Measurements from ENCODE around the gene OPRL1.
A peak's percentile ranks its signal among the peaks of the same experiment; 100 is the strongest.

Gene OPRL1

GRCh38 chr20:64072498-64073063 lies 7.3 kb upstream of the OPRL1 start:
- no peak for DNase-seq

DNA sequence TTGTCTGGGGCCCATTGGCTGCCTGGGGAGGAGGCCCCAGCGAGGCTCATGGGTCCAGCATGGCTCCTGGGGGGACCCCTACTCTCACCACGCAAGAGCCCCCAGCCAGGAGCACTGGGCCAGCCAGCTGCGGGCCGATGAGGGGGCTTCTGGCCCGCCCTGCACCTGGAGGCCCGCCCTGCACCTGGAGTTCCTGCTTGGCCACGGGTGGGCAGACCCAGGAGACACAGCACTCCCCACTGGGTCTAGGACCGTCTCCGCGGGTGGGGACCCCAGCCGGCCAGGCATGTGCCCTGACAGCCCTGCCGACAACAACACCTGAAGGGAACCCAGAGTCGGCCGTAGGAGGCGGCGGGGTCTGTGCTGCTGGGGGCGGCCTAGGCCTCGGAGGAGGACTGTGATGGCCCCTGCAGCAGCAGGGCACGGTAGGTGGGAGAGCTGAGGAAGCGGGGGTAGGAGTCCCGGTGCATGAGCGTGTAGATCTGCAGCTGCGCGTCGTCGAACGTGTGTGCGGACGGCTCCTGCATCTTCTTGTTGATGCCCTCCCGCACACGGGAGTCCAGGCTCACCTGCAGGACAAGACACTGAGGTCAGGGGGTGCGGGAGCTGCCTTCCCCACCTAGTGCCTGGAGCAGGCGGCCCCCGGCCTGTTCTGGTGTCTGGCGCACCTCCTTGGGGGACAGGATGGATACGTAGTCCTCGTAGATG lies 6.3 kb upstream of the OPRL1 start:
- DNase-seq = no peak

DNA sequence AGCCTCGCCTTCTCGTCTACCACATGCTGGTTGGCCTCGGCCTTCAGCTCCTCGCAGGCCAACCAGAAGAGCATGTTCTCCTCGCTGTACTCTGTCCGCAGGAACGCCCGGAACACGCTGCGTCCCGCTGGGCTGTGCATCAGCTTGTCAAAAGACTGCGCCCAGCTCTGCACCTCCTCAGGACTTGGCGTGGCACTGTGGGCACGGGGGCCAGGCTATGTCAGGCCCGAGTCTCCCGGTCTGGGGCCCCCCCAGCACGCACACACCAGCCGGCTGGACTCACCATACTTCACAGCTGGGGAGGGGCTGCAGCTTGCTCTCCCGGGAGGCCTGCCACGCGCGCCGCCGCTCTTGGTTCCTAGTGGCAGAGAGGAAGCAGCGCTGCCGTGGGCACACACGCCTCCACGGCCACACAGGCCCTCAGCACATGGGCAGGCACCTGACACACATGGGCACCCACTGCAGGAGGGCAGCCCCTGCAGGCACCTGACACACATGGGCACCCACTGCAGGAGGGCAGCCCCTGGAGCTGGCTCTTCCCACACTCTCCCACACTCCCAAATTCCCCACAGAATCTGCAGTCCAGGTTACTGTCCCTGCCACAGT lies 5.6 kb upstream of the OPRL1 start:
- no peak for DNase-seq

DNA sequence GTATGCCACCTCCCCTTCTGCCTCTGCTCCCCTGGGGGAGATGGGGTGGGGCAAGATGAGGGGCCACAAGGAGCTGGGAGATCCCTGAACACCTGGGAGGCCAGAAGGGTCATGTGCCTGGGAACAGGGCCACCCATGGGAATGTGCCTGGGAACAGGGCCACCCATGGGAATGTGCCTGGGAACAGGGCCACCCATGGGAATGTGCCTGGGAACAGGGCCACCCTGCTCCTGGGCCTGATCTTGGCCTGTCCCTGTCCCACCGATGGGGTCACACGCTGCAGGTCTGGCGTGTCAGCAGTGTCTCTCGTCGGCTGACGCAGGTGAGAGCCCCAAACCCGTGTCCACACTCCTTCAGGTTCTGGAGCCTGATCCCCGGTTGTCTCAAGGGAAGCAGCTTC lies 4.9 kb upstream of the OPRL1 start:
- DNase-seq = no peak

- DNase-seq = no peak
Observed at GRCh38 chr20:64075556-64075955, 4.3 kb upstream of the OPRL1 start.

- no peak for DNase-seq
Observed at GRCh38 chr20:64076061-64076997, 3.6 kb upstream of the OPRL1 start.

DNA sequence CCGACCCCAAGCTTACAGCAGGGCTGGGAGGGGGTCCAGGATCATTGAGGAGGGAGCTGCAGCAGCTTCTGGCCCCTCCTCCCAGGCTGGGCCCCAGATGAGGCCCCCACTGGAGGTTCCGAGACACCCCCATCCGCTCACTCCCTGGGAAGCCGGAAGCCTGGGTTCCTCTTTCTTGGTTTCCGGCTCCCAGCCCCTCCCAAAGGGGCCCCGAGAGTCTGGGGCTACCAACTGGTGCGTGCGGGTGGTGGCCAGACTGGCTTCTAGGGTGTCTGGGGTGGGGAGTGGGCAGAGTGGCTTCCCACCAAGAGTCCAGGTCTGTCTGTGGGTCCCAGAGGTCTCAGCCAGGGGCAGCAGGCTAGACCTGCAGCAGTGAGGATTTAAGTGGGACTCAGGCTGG lies 2.8 kb upstream of the OPRL1 start:
- DNase-seq = no peak

GRCh38 chr20:64077541-64077875 lies 2.4 kb upstream of the OPRL1 start:
- DNase-seq = no peak

GRCh38 chr20:64077876-64078551 lies 1.9 kb upstream of the OPRL1 start:
- no peak for DNase-seq

- DNase-seq = no peak
Observed at GRCh38 chr20:64078934-64079272, 979 bp upstream of the OPRL1 start.

DNA sequence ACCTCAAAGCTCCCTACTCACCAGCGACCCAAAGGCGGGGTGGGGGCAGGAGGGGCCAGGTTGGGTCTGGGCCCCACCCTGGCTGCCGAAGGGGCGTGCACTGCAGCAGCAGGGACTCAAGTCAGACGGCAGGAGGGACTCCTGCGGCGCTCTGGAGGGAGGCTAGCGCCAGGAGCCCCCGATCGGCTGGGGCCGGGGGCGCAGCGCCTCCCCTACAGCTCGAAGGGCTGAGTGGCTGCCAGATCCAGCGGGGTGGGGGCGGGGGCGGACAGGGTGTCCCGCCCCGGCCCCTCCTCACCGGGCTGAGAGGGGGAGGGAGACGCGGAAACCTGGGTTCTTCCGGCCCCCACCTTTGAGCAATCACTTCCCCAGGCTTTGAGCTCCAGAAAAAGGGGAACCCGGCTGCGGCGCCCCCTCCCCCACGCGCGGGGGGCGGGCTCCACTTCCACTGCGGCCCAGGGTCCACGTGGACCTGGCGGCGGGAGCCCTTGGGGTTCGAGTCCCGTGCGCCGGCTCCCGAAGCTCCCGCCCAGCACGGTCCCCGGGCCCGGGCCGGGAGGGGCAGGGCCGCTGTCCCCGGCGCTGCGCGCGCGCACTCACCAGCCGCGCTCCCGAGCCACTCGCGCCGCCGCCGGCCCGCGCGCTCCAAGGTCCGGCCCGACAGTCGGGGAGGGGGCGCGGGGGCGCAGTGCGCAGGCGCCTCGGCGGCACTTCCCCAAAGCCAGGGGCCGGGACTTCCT lies 439 bp upstream of the OPRL1 start, which contains the start of gene RGS19:
Gene RGS19 (minus strand): TSS at position 246 of the 740 bp plus-strand sequence. CDS start 2,632 bp downstream, outside the sequence.
- no peak for DNase-seq

DNA sequence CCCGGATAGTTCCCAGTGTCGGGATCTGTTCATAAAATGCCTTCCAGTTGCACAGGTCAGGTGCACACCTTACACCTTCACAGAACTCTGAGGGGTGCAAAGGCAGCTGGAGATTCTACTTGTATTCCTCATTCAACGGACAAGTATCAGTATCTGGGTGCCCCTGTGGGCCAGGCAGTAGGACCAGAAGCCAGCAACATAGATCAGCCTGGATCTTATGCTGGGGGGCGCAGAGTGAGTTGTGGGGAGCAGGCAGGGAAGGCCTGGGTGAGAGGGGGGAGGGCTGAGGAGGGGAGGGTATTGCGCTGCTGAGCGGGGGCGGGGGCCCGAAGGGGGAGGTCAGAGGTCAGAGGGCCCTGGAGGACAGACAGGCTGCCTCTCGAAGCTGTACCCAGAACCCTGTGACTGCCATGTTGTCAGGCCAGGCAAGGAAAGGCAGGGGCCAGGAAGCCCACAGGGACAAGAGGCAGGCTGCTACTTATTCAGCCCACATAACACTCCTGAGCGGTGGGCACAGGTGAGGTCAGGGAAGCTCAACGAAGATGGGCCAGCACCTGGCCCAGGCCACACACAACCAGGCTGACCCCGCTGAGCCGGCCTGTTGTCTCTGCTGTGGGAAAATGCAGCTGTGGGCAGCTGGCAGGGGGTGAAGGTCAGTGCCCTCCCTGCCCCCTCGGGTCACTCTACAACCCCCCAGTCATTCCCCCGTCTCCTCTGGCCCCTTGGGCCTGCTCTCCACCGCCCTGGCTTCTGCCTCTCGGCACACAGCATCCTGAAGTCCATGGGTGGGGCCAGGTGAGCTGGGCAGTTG lies 1.1 kb downstream of the OPRL1 start:
- no peak for DNase-seq

GRCh38 chr20:64081624-64081964 lies 1.7 kb downstream of the OPRL1 start:
- DNase-seq = no peak

GRCh38 chr20:64082126-64082731 lies 2.3 kb downstream of the OPRL1 start:
- DNase-seq = no peak

DNA sequence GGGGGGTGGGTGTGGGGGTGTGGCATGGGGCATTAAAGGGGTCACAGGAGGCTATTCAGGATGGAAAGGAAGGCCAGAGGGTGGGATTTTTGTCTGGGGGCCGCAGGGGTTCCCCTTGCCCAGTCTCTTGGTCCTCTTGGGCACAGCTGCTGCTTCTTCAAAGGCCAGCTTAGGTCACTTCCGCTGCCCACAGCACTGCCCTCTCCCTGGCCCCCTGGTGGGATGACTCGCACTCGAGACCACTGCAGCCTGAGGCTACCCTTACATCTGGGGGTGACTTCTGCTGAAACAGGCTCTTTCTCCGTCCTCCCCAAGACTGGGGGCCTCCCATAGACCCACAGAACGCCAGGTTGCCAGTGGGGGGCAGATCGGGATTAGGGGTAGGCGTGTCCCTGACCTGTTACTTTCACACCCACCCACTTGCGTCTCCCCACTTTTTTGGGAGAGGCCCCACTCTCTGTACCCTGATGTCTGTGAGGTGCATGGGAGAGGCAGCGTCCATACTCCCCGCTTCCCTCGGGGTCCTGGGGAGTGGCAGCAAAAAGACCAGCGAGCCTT lies 3.0 kb downstream of the OPRL1 start:
- DNase-seq = no peak

DNA sequence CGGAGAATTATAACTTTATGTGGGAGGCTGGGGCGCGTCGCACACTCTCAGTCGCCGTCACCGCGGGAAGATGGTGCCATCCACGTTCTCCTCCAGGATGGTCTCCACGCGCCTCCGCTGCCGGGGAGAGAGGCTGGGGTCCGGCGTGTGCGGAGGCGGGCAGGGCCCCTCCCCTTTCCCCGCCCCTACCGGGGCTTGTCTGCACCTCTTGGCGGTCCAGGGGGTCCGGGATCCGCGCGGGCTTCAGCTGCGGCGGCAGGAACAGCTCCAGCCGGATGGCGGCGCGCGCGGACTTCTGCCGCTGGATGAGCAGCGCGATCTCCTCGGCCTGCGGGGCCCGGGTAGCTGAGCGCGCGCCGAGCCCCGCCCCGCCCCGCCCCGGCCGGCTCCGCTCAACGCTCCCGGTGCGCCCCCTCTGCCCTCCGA lies 3.5 kb downstream of the OPRL1 start:
- peak; percentile 38 for DNase-seq

DNA sequence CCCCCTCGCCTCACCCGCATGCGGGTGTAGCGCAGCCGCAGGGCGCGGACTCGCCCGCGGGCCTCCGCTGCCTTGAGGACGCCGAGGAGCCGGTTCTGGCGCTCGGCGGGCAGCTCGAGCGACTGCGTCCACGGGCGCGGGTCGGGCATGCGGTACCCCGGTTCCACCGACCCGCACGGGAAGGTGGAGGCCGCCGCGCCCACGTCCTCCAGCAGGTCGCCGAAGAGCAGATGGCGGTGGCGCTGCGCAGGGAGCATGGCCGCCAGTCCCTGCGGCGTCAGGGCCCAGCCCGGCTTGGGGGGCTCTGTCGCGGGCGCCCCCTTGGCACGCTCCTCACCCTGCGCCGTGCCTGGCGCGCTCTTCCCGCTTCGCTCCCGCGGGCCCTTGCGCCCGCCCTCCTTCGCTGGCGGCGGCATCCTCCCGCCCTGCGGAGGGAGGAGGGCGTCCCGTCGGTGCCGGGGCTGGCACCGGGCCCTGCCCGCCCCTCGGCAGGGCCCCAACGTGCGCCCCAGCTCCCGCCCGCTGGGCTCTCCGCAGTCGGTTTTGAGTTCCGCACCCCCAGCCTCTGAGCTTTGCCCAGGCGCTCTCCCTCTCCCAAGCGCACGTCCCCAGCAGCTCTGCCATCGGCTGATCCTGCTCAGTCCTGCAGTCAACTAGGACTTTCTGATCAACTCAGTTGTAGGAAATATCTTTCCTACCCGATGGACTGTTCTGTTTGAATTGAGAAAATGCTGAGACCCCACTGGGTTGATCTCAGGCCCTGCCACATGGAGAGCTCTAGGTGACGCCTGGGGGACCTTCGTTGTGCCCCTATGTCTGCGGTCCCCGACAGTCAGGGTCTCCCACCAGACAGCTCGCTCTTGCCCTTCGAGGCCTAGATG lies 4.2 kb downstream of the OPRL1 start, which contains the start of gene LKAAEAR1:
Gene LKAAEAR1 (minus strand): TSS at position 595 of the 881 bp plus-strand sequence. CDS start 179 bp downstream, at position 416.
- DNase-seq = no peak

GRCh38 chr20:64084685-64085152 lies 4.8 kb downstream of the OPRL1 start:
- DNase-seq = no peak

DNA sequence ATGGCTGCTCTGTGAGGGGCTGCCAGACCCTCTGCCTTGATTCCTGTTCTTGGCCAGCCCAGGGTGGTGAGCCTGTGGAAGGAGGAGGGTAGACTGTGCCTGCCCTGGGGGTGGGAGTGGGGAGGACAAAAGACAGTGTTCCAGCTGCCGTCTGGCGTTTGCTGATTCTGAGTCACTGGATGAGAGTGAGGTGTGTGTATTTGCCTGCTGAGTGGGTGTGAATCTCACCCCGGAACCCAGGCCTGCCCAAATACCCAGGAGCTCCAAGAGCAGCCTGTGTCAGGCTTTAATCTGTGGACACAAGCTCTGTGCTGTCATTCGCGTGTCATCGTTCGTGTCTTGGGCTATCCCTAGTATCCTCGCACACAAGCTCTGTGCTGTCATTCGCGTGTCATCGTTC lies 6.9 kb downstream of the OPRL1 start:
- no peak for DNase-seq
